HG02885 (cell line): ENCODE measurements around the gene VPS8.

Experiments
- ATAC-seq: cut with Tn5 transposase; IDR thresholded peaks from one replicate; pipeline ENCODE4 v1.9.1; 2021; ENCODE audit warnings: mild to moderate bottlenecking; ENCODE audit not compliant: unreplicated experiment, poor library complexity

The VPS8 gene

GRCh38 chr3:184807549-184807948 lies 4.4 kb upstream of the VPS8 start:
- ATAC-seq, result no peak

- ATAC-seq, result no peak
Measured at GRCh38 chr3:184808021-184808420, 3.9 kb upstream of the VPS8 start.

GRCh38 chr3:184810146-184810545 lies 1.8 kb upstream of the VPS8 start:
- ATAC-seq, result no peak

- ATAC-seq, result no peak
Measured at GRCh38 chr3:184811034-184811433, 932 bp upstream of the VPS8 start.

GRCh38 chr3:184811663-184811998 lies 335 bp upstream of the VPS8 start:
- no peak for ATAC-seq

- peak; percentile 27 for ATAC-seq
Measured at GRCh38 chr3:184812662-184813042, 686 bp downstream of the VPS8 start.

- ATAC-seq, result no peak
Measured at GRCh38 chr3:184813357-184813756, 1.4 kb downstream of the VPS8 start.

- peak; percentile 31 for ATAC-seq
Measured at GRCh38 chr3:184814214-184814613, 2.2 kb downstream of the VPS8 start.

- ATAC-seq, result no peak
Measured at GRCh38 chr3:184815046-184815930, 3.3 kb downstream of the VPS8 start.

GRCh38 chr3:184816614-184817013 lies 4.6 kb downstream of the VPS8 start:
- ATAC-seq, result no peak

- no peak for ATAC-seq
Measured at GRCh38 chr3:184820525-184820924, 8.6 kb downstream of the VPS8 start.

GRCh38 chr3:184821034-184821433 lies 9.1 kb downstream of the VPS8 start:
- ATAC-seq, result no peak

GRCh38 chr3:184822081-184822480 lies 10.1 kb downstream of the VPS8 start:
- no peak for ATAC-seq

- no peak for ATAC-seq
Measured at GRCh38 chr3:184822654-184823053, 10.7 kb downstream of the VPS8 start.

- ATAC-seq, result no peak
Measured at GRCh38 chr3:184823990-184824389, 12.0 kb downstream of the VPS8 start.

GRCh38 chr3:184825121-184825820 lies 13.3 kb downstream of the VPS8 start:
- ATAC-seq, result no peak

- no peak for ATAC-seq
Measured at GRCh38 chr3:184827572-184827971, 15.6 kb downstream of the VPS8 start.

- no peak for ATAC-seq
Measured at GRCh38 chr3:184832044-184832443, 20.1 kb downstream of the VPS8 start.

- no peak for ATAC-seq
Measured at GRCh38 chr3:184832903-184833302, 20.9 kb downstream of the VPS8 start.

GRCh38 chr3:184836090-184836822 lies 24.3 kb downstream of the VPS8 start:
- ATAC-seq, result no peak

- no peak for ATAC-seq
Measured at GRCh38 chr3:184842433-184842832, 30.5 kb downstream of the VPS8 start.
